ENCODE results near the gene CRYBG1.

The CRYBG1 gene

DNA sequence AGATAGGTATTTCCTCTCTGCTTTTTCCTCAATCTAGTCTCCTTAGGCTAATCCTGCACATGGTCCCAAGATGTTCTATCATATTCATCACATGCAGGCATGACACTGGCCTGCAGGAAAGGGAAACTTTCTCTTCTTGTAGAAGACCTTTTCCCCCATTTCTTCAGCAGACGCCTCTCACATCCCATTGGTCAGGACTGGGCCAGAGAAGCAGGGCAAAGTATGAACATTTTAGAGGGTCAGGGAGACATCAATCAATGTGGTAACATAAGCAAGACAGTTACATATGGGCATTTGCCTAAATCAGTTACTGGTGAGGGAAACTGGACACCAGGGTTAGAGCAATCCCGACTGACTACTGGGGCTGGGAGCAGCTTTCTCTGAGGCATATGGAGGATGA, 90.1 kb downstream of the CRYBG1 start:
- DNase-seq (ENCODE audit: low spot score) = no peak
- TF ChIP-seq, protein P1, sequence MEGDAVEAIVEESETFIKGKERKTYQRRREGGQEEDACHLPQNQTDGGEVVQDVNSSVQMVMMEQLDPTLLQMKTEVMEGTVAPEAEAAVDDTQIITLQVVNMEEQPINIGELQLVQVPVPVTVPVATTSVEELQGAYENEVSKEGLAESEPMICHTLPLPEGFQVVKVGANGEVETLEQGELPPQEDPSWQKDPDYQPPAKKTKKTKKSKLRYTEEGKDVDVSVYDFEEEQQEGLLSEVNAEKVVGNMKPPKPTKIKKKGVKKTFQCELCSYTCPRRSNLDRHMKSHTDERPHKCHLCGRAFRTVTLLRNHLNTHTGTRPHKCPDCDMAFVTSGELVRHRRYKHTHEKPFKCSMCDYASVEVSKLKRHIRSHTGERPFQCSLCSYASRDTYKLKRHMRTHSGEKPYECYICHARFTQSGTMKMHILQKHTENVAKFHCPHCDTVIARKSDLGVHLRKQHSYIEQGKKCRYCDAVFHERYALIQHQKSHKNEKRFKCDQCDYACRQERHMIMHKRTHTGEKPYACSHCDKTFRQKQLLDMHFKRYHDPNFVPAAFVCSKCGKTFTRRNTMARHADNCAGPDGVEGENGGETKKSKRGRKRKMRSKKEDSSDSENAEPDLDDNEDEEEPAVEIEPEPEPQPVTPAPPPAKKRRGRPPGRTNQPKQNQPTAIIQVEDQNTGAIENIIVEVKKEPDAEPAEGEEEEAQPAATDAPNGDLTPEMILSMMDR (IDR thresholded peaks at IDR 0.05; ENCODE audit: extremely low read depth, missing control alignments) = no peak

DNA sequence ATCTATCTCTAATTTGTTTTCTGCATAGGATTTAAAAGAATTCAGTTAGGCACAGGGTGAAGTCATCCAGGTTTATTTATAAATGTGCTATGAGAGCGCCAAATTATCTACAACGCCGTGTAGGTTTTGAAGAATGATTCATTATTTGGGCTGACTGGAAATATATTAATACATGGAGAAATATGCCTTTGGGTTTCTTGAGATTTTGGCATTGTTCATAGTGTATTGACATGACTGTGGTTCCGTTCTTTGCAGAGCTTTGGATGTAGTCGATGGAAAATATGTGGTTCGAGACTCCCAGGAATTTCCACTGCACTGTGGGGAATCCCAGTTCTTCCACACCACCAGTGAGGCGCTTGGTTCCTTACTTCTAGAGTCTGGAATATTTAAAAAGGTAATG, 90.9 kb downstream of the CRYBG1 start:
- DNase-seq (ENCODE audit: low spot score) = no peak
- TF ChIP-seq, protein P1 (IDR thresholded peaks at IDR 0.05; ENCODE audit: extremely low read depth, missing control alignments) = no peak

DNA sequence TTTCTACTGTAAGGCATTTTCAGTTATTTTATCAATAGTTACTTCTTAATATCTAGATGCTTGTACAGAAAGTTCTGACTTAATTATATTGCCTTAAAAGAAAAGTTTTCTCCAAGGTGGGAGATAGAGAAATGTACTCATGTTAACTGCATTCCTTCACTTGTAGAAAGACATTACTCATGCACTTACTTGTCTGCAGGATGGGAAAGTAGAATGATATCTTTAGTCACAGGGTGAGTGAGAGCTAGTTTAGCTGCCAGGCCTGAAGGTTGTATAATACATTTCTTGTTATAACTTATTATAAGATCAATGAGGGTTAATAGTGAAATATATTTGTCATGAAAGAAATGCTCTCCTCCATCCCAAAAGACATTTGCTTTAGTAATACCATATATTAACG, 92.1 kb downstream of the CRYBG1 start:
- no peak for DNase-seq (ENCODE audit: low spot score)
- TF ChIP-seq, protein P1 (IDR thresholded peaks at IDR 0.05; ENCODE audit: extremely low read depth, missing control alignments) = no peak

DNA sequence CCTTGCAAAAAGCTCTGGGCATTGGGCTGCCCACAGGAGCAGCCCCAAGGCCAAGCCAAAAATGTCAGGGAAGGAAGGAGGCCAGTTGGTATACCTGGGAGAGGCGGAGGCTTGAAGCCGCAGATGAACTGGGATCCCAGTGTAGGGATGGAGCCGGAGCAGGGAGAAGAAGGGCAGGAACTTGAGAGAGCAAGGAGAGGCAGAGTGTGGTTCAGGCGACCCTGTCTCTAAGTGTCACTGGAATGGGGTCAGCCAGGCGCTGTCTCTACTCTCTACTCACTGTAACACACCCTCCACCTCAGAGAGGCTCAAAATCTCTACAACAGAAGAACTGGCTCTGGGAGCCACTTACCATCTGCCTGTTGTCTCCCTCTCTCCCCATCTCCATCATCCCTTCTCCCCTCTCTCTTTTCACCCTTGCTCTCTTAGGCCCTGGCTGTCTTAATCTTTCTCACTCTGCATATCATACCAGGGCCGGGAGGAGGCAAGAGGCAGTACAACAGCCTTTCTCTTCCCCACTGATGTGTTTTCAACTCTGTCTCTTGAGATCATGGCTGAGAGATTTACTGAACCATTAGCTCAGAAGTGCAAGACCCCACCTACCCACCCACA, 93.3 kb downstream of the CRYBG1 start:
- TF ChIP-seq, protein P1 (IDR thresholded peaks at IDR 0.05; ENCODE audit: extremely low read depth, missing control alignments) = no peak
- DNase-seq (ENCODE audit: low spot score) = no peak

DNA sequence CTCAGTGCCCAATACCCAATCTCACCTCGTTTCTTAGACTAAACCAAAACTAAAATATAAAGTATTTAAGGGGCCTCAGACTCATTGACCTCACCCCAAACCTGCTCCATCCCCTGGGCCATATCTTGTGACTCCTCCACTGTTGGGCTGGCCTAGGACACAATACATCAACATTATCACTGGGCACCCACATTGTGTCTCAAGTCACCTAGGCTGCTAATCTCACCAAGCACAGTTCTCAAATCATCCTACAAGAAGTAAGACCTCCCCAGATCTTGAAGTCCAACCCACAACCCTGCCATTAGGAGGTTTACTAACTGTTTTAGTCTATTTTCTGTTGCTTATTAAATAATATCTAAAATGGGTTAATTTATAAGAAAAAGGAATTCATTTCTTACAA, 96.2 kb downstream of the CRYBG1 start:
- TF ChIP-seq, protein P1 (IDR thresholded peaks at IDR 0.05; ENCODE audit: extremely low read depth, missing control alignments) = no peak
- no peak for DNase-seq (ENCODE audit: low spot score)

DNA sequence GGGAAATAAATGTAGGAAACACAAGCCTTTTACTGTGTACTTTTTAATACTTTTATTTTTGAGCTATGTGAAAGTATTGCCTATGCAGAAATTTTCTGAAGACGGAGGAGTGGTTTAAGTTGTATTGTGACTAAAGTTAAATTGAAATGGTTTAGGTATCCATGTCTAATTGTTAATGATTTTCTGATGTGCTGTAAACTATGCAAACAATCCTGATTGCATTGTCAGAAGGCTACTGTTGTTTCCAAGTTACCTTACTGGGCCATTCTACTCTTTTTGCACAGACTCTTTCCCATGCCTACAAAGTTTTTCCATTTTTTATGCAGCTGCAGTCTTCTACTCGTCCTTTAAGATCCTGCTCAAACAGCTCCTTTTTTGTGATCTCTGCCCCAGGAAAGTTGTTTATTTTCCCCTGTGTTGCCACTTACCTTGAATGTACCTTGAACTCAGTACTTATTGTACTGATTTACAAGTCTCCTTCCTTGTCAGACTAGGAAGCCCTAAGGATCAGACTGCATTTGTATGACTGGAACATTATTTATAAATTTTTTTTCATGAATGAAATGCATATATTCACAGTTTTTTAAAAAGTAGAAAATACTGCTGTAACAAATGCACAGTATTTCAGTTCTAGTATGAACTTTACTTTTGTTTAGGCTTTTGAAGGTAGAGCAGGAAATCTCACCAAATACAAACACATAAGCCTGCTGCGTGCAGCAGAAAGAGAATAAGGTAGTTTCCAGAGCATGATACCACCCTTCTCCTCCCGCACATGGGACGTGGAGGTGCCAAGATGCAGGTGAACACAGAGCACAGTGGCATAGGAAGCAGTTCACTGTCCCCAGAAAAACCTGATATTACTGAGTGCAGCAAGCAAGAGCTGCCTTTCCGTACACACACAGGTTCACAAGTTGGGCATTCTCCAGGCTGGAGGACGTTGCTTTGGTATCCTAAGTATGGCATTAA, 97.8 kb downstream of the CRYBG1 start:
- TF ChIP-seq, protein P1 (IDR thresholded peaks at IDR 0.05; ENCODE audit: extremely low read depth, missing control alignments) = no peak
- DNase-seq (ENCODE audit: low spot score) = no peak

DNA sequence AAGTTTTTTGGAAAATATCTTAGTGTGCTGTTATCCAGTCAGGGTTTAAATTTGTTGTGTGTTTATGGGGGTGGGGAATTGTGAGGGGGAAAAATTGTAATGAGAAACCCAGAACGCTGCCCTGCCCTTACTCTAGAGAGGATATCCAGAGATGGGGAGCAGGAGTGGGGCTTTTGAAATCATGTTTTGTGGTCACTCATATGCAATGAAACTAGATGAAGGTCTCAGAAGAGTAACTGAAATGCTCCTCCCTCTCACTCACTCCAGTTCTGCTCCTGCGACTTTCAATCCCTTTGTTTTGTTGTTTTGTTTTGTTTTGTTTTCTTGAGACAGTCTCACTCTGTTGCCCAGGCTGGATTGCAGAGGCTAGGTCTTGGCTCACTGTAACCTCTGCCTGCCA, 100.0 kb downstream of the CRYBG1 start:
- TF ChIP-seq, protein P1 (IDR thresholded peaks at IDR 0.05; ENCODE audit: extremely low read depth, missing control alignments) = no peak
- DNase-seq (ENCODE audit: low spot score) = no peak

Measured in GM20000 (cell line).